DMS153 treated with DMSO at 0.1 percent for 48 hours (cell line): ENCODE measurements around the gene FBXL17.

Experiments
- DNase-seq: peaks from one replicate; lab custom pipeline; 2025; ENCODE audit not compliant: unreplicated experiment; lab: John Stamatoyannopoulos, UW

The FBXL17 gene

DNA sequence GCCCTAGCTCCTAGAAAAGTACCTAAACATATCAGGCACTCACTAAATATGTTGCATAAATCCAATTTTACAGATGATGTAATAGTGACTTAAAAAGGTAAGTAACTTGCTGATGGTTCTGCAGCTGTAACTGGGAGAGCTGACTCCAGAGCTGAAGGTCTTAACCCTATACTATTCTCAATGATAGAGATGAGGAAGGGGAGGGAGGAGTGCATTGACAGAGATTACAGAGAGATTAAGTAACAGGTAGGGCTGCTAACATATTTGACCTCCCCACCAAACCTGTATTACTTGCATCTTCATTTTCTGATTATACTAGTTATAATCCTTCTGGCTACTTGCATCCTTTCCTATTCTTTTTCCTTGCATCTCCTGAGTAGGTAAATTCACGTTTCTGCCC lies 455.8 kb downstream of the FBXL17 start:
- no peak for DNase-seq

DNA sequence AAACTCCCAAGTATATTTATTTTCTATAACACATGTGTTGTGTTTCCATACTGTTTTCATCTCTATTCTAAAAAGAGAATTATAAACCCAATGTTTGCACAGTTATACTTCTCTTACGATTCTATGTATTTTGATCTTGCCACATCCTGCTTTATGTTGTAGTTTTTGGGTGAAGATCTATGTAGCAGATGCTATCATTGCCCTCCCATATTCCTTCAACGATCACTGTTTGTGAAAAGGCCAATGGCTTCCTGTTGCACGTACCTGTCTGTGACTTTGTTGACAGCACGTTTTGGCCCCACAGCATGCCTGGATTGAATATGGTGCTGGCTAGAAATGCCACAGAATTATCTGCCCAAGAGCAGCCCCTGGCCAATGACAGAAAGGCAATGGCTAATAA lies 456.7 kb downstream of the FBXL17 start:
- no peak for DNase-seq

DNA sequence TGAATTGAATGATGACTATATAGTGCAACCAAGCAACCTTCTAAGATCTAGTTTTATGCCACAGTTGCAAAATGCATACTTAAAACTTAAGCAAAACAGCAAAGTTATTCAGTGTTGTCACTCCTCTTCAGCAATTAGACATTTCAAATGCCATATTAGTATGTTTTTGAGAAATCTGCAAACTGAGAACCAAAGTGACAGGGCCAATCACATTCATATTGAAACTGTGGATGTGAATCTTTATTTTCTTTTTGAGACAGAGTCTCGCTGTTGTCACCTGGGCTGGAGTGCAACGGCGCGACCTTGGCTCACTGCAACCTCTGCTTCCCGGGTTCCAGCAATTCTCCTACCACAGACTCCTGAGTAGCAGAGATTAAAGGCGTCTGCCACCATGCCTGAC lies 461.9 kb downstream of the FBXL17 start:
- DNase-seq = no peak

DNA sequence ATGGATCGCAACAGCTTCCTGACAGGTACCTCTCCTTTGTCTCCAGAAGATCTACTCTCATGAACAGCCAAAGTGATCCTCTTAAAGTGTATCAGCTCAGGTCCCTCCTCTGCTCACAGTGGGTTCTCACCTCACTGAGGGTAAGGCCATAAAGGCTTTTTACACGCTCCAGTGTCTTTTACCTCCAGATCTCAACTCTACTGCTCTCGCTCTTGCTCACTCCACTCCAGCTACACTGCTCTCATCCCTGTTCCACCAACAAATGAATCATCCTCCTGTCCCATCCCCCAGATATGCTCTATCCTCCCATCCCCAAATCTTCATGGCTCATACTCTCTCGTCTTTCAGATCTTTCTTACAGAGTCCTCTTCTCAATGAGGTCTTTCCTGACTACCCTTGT lies 462.5 kb downstream of the FBXL17 start:
- DNase-seq = no peak

DNA sequence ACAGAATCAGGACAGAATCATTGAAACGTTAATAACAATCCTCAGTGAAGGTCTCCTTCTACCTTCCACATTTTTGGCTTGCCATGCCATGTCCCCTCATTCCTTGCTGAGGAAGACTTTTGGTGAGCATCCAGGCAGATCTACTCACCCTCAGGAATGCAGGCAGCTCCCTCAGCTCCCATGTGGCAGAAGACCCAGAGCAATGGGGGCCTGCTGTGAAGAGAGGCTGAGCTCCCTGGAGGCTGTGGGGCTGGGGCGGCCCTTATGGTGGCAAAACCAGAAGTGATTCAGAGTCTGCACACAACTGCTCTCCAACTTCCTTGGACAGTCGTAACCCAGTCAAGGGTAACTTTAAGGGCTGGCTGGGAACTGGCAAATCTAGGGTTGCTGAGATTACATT lies 463.9 kb downstream of the FBXL17 start:
- DNase-seq = no peak

DNA sequence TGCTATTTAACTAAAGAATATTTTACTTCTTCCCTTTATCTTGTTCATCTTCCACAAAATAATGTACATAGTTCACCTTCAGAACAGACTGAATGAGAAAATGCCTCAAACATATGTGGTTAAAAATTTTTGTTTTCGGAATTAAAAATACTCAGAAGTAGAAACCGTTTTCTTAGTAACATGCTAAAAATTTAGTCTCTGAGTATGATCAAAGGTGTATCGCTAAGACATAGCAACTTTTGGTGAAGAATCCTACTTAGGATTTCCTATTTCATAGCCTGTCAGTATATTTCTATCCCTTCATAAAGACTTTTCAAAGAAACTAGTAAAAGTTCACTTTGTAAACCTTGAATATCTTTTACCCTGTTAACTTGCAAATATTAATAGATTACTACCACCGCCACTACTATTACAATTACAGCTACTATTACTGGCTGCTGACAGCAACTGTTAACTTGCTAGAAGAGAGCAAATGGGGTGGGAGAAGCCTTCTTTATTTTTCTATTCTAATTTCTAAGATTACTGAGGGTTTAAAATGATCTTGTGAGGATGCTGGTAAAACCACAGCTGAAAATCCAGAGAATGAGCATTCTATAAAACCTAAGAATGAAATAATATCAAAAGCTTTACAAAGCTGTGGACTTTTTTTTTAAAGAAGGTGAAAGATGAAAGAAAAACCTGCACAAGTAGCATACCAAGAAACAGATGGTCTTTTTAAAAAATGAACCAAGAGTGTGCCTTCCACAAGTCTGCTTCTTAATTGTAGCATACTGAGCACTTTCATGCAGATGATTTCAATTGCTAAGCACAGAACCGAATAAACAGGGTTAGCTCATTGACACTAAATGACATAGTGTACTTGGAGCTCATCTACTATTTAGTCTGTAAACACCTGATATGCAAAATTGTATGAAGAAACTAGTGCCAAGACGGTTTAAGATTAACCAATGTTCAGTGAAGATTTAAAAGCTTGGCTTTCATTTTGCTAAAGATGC lies 464.9 kb downstream of the FBXL17 start:
- no peak for DNase-seq

DNA sequence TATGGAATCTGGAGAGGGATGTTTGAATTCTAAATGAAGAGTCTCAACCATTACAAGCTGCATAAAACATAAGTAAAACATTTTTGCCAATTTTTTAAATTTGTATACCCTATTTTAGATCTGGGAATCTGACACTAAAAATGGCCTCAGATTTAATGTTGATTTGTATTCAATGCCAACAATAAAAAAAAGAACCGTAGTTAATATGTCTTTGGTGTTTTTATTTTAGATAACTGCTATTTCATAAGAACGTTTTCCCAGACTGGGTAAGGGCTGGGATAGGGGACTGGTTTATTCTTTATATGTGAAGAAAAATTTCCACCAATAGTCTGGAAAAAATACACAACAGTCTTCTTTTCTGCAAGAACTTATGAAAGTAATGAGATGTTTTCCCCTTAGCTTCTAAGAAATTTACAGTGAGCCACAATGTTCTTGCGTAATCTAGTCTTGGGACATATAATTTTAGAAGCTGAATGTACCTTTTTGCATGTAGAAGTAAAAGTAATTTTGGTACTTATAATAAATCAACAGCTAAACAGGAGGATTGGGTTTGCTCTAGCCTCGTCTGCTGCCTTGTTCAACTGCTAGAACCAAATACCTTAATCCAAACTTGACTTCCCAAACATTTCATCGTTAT lies 466.6 kb downstream of the FBXL17 start:
- no peak for DNase-seq

DNA sequence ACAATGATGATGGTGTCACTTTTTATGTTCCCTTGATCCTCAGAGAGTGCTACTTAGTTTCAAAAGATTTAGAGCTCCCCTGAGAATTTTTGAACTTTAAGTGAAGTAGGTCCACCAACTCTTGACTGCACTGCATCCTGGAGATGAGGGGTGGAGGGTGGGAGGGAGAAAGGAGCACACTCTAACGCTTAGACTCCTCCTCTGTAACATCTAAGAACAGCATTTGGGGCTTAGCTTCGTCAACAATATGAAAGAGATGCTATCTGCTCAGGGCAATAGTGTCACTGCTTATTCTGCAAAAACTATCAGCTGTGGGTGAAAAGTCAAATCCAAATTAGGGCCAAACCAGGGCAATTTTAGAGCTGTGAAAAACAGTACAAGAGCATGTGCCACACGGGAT lies 468.4 kb downstream of the FBXL17 start:
- DNase-seq = no peak

DNA sequence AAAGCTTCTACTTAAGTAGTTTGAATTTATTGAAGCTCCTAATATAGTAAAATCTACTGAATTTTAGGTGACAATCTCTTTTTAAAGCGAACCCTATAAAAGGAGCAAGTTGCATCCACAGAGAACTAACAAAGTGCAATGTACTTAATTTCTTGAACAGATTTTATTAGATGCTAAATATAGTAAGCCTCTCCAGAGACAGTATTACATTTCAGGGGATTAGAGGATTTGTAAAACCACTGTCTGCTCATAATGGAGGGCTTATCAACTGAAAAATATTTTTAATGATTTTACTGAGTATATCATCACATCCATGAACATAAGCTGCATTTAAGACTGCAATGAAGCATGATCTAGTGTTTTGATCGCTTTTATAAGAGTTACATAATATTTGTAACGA lies 481.2 kb downstream of the FBXL17 start:
- no peak for DNase-seq

DNA sequence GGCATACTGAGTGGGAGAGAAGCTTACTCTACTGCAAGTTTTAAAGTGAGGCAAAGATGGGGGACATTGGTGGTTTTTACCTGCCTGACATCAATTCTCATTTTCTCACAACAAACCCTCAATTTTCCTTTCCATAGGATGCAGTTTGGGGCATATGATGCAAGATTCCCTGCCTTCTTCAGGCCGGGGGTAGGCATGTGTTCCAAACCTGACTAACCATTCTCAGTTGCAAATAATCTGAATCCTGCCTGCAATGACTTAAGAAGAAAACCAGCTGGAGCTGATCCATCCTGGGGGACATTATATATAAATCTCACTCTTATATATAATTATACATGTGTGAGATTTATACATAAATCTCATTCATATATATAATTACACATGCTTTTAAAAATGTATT lies 487.5 kb downstream of the FBXL17 start:
- no peak for DNase-seq

DNA sequence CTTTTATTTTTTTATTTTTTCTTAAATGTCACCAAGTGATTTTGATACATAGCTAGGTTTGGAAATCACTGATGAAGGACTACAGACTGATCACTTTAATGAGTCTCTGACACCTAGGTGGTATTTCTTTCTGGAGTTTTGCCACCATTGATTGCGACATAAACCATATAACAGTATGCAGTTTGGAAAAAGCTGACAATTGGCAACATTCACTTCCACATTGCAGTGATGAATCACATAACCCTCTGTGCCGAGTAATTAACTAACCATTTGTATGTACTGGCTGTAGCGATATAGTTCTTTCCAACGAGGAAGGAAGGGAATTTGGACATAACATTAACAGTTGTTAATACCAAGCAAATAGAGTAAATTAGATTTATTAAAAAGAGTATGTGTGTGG lies 488.3 kb downstream of the FBXL17 start:
- DNase-seq = no peak

DNA sequence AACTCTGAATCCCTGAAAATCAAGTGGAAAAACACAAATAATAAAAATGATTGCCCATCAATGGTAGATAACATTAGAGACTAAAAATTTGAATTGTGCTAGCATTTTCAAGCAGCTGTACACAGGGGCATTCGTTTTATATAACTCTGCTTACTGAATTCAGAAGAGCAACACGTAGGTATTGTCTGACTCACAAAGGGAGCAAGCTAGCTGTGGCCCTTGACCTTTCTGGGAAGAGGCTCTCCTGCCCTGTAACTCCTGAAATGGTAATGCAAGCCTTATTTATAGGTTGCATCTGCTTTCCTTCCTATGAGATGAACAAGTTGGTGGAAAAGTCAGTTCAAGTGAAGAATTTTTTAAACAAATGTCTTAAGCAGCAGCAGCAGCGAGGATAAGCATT lies 492.5 kb downstream of the FBXL17 start:
- DNase-seq = no peak

DNA sequence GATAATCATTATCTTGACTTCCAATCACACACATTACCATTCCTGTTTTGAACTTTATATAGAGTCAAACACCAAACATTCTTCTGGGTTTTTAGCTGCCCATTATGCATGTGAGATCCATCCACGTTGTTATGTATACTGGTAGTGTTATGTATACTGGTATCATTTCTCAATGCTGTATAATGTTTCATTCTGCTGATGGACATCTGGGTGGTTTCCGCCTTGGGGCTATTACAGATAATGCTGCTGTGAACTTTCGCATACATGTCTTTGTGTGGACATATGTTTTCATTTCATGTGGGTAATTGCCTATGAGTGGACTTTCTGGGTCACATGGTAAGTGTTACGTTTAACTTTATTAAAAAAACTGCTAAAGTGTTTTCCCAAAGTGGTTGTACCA lies 493.4 kb downstream of the FBXL17 start:
- no peak for DNase-seq

DNA sequence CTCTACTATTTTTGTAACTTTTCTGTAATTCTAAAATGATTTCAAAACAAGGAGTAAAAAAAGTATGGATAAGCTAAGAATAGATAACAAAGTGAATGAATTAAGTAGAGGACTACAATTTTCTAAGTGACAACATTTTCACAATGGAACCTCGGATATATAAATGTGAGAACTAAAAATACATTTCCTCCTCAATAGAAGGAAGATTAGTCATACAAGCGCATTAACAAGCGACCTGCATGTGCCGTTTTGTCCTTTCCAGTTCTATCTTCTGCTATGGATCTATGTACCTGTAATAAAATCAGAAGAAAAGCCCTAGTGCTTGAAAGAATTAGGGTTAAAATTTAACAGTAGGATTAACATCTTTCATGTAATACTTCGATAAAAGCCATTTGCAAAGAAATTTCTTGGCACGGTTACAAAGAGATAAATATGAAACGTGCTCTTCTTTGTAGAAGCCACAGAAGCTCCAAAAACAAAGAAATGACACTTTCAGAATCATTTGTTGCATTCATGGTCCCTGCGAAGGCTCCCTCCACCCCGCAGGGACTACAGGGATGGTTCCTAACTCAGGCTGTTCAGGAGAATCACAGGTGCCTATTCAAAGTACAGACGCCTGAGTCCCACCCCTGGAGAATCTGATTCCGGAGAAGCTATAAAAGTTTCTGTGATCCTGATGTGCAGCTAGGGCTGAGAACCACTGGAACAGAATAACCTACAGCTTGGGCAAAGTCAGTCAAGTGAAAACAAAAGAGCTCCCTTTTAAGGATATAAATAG lies 494.5 kb downstream of the FBXL17 start:
- no peak for DNase-seq

DNA sequence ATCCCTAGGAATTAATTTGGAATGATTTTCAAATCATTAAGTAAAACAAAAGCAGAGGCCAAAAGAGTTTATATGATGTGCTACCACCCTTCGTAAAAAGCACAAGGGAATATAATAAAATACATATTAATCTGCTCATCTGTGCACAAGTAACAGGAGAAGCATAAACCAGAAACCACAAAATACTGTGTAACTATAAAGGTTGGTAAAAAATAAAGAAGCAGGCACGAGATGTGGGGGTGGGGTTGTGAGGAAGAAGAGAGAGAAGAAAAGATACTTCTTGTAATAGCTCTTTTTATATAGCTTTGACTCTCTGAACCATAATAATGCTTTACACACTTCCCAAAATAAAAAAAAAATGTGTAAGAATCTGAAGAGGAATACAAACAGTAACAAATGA lies 496.3 kb downstream of the FBXL17 start:
- DNase-seq = no peak

DNA sequence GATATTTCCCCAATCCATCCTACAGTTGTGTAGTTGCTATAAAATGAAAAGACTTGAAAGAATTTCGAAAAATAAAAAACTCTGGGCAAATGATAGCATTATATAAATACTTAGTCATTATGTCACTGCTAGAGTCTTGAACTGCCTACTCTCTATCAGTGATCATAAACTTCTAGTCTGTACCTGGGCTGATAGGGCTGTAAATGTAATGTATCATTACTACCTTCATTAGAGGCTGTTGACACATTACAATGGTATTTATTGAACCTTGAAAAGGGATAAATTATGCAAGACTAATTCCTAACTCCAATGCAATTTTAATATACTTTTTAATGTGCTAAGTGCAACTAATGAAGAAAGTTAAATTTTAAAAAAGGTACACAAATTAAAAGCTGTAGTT lies 497.0 kb downstream of the FBXL17 start:
- no peak for DNase-seq

DNA sequence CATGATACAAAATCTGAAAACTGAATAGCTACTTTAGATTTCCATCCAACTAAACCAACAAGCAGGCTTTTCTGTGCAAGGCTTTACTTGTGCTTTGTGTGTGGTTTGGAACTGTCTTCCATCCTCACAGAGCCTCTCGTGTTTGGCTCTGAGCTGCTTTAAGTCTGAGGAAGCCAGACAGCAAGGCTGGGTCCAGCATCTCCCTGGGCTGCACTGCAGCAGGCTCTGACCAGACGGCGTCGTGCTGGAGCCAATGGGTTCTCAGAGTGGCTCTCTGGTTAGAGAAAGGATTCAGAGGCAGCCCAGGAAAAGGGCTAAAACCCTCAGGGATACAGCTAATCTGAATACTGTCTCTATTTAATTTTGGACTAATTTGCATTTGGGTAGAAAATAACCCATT lies 503.2 kb downstream of the FBXL17 start:
- DNase-seq = no peak

DNA sequence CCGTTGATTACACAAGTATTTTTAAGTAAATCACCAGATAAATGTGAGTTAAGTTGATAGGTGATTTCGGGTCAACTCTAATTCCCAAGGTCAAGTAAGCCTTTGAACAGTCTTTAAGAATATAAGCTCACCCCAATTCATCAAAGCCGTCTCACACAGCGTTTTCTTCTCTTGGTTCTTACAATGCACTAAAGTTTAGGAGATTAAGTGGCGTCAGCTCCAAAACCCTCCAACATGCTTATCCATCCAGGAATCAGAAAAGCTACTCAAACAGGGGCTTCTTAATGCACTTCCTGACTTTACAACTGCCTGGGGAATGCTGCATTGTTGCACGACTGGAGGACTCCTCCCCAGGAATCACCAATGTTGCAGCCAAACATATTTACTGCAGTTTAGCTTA lies 505.0 kb downstream of the FBXL17 start:
- DNase-seq = no peak

DNA sequence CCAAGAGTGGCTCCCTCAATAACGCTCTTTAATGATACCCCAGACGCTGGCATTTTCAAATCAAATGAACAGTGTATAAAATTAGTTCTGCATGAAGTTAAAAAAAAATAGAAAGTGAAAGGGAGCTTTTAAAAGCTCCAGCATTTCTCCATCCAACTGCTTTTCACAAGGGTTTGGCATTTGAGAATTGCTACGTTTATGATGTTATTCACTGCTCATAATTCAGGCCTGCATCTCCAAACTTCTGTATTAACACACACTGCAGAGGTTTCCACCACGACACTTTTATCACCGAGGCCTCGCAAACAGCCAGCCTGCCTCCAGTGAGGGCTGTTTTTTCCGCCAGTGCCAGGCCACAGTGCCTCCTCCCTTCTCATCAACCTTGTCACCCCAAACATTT lies 505.6 kb downstream of the FBXL17 start:
- DNase-seq = no peak

DNA sequence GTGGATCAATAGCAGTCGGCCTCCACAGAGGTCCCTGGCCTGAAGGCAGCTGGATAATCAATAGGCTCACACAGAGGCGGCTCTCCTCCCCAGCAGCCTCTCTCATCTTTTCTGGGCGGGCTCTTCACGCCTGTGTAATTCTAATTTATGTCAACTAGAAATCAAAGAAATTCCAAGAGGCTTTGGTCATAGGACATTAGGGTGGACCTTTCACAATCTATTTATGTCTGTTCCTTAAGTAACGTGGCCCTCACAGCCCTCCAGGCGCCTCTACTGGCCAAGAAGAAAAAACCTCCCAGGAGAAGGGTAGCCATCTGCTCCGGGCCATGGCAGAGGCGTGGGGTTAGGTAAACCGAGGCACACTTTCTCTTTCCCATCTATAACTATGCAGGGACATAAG lies 506.1 kb downstream of the FBXL17 start:
- DNase-seq = no peak

DNA sequence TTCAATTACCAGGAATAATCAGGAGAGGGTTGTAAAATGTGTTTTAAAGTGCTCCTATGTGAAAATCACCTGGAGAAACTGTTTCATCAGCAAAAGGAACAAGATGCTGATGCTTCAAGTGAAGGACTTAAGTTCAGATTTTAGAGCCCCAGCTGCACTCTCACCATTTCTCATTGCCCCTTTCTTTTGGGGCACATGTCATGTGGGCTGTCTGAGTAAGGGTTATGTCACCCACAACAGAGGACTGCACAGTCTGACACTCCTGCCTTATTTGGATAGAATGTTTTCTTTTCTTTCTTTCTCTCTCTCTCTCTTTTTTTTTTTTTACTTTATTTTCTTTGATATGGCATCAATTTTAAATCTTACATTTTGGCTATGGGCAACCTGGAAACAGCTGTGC lies 507.1 kb downstream of the FBXL17 start:
- no peak for DNase-seq

DNA sequence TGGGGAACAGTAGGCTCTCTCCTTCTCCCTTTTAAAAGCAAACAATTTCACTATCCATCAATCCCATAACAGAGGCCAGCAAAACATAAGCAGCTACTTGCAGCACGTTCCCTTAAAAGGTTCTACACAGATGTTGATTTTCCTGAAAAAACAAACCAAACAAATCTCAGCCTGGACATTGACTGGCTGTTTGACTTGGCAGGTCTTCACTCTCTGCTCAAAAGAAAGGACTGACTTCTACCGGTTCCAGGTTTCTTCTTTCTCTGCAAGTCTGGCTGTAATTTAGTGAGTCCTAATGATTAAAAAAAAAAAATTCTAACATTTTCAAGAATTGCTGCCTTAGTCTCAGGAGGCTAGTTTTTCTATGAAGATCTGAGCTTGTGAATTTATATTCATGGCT lies 508.0 kb downstream of the FBXL17 start:
- no peak for DNase-seq
